GM12878 (cell line): ENCODE results near the gene SIT1. TPM values are rescaled to one million over a fixed set of nuclear protein-coding genes. Genes with fewer than 3 reads are reported as not detected.

Experiments used
- BCL11A ChIP-seq: IDR thresholded peaks from 2 replicates; pipeline ENCODE4 v1.6.1; 2011; ENCODE audit warnings: low read depth, low read length
- CBX3 ChIP-seq: fragments of 200-600 bp; sonication (generic); IDR thresholded peaks from 2 replicates; pipeline ENCODE4 v1.6.1; 2016; ENCODE audit warnings: low read depth, borderline replicate concordance
- CHD2 ChIP-seq: IDR thresholded peaks from 2 replicates; pipeline ENCODE4 v1.6.1; 2011; ENCODE audit warnings: low read depth, low read length, improper control_type of control experiment, borderline replicate concordance
- E2F8 ChIP-seq: fragments of 450-650 bp; IDR thresholded peaks from 2 replicates; pipeline ENCODE4 v1.6.1; 2018; ENCODE audit warnings: mild to moderate bottlenecking, low read depth, moderate library complexity; ENCODE audit not compliant: partially characterized antibody
- ELK1 ChIP-seq: IDR thresholded peaks from 2 replicates; pipeline ENCODE4 v1.6.1; 2012; ENCODE audit warnings: low read depth, low read length, improper control_type of control experiment
- GATAD2B ChIP-seq: fragments of 450-650 bp; conservative IDR thresholded peaks from 2 replicates; pipeline ENCODE4 v1.6.1; 2017; ENCODE audit warnings: low read depth, mild to moderate bottlenecking, moderate library complexity
- IKZF2 ChIP-seq, 2 experiments: fragments of 450-650 bp; IDR thresholded peaks; 2 replicates each; pipeline ENCODE4 v1.6.1; 2017; ENCODE audit warnings: mild to moderate bottlenecking in 2 of 2, moderate library complexity in 2 of 2
- IRF4 ChIP-seq: IDR thresholded peaks from 2 replicates; pipeline ENCODE4 v1.6.1; 2011; ENCODE audit warnings: low read depth, low read length
- KLF5 ChIP-seq: fragments of 450-650 bp; IDR thresholded peaks from 2 replicates; pipeline ENCODE4 v1.6.1; 2014; ENCODE audit warnings: mild to moderate bottlenecking; ENCODE audit not compliant: partially characterized antibody
- MEF2A ChIP-seq: IDR thresholded peaks from 2 replicates; pipeline ENCODE4 v1.6.1; 2011; ENCODE audit warnings: low read depth, mild to moderate bottlenecking, low read length, moderate library complexity; ENCODE audit not compliant: insufficient read depth
- NFXL1 ChIP-seq: fragments of 450-650 bp; IDR thresholded peaks from 2 replicates; pipeline ENCODE4 v1.6.1; 2017; ENCODE audit warnings: antibody characterized with exemption, mild to moderate bottlenecking, borderline replicate concordance
- POLR2A ChIP-seq: IDR thresholded peaks from 2 replicates; pipeline ENCODE4 v1.6.1; 2011; ENCODE audit warnings: low read depth, mild to moderate bottlenecking, low read length
- POU2F2 ChIP-seq: IDR thresholded peaks from 3 replicates; pipeline ENCODE4 v1.6.1; 2011; ENCODE audit warnings: low read depth, mild to moderate bottlenecking, low read length, borderline replicate concordance
- RUNX3 ChIP-seq: IDR thresholded peaks from 2 replicates; pipeline ENCODE4 v1.6.1; 2012; ENCODE audit warnings: low read length, inconsistent platforms
- SP1 ChIP-seq: IDR thresholded peaks from one replicate; pipeline ENCODE4 v1.6.1; 2011; ENCODE audit warnings: low read depth, low read length
- ZNF24 ChIP-seq: fragments of 450-650 bp; IDR thresholded peaks from 2 replicates; pipeline ENCODE4 v1.6.1; 2017; ENCODE audit warnings: antibody characterized with exemption, mild to moderate bottlenecking
- ZNF622 ChIP-seq: fragments of 450-650 bp; IDR thresholded peaks from 2 replicates; pipeline ENCODE4 v1.6.1; 2017; ENCODE audit warnings: mild to moderate bottlenecking, inconsistent platforms
- ZSCAN29 ChIP-seq: fragments of 450-650 bp; IDR thresholded peaks from 2 replicates; pipeline ENCODE4 v1.6.1; 2017; ENCODE audit warnings: mild to moderate bottlenecking, moderate library complexity
- ZZZ3 ChIP-seq: IDR thresholded peaks from 2 replicates; pipeline ENCODE4 v1.6.1; 2011; ENCODE audit warnings: low read depth; ENCODE audit not compliant: control insufficient read depth, insufficient read length
- polyA plus RNA-seq, 11 experiments: library from polyadenylated mRNA; depleted of rRNA in 4 of 11; unstranded in 6 of 11; stranded (reverse) in 5 of 11; fragments of >200 nt; fragmentation: Nextera tagmentation in 4 of 11; fragmentation: Illumina TruSeq in 1 of 11; extraction: Ambion mirVana in 4 of 11; extraction: Trizol in 1 of 11; gene quantifications; 1 replicate in 1 of 11; 2 replicates in 10 of 11; pipeline versions ENCODE4 v1.2.1 to v1.2.3, GENCODE V29; 2011 to 2016; ENCODE audit warnings: inconsistent platforms in 2 of 11, missing spikeins in 2 of 11, low read depth in 1 of 11
- total RNA-seq, 4 experiments: library from RNA; depleted of rRNA in 3 of 4; stranded (reverse); fragments of >200 nt in 3 of 4; fragmentation: Illumina TruSeq in 1 of 4; extraction: Trizol in 1 of 4; gene quantifications; 2 replicates each; pipeline versions ENCODE4 v1.2.1 to v1.2.3, GENCODE V29; 2013 to 2021
- TF ChIP-seq, protein P1 (sequence below): fragments of 450-650 bp; formaldehyde crosslinking; IDR thresholded peaks from 2 replicates; pipeline ENCODE4 v1.4.0; 2020; ENCODE audit warnings: mild to moderate bottlenecking, moderate library complexity
- TF ChIP-seq, protein P2 (sequence below): fragments of 150-350 bp; IDR thresholded peaks from 2 replicates; pipeline ENCODE4 v1.6.1; 2016; ENCODE audit warnings: low read depth, low read length

SIT1 gene
- total and polyA plus RNA-seq, 10 of the 15 experiments (the other 5 are each of a cell fraction or from before 2014, with no cell fraction given) = 0.97 to 137 (median 59.7) TPM

GRCh38 chr9:35657546-35658136 lies 6.9 kb upstream of the SIT1 start, which contains the start of gene RMRP (continued):
- TF ChIP-seq ELK1 (no peak), CBX3 (no peak), E2F8 (no peak), KLF5 (peak; percentile 78), POU2F2 (no peak), ZZZ3 (no peak), BCL11A (0 out of 2 replicates have a peak, but pooled peaks have one; percentile 9), ZNF622 (no peak), RUNX3 (no peak), IRF4 (peak; percentile 72), CHD2 (peak; percentile 61; the same call in 1 of the 2 replicates), IKZF2 (IDR thresholded peaks at IDR 0.05) (peak; percentile 100), MEF2A (0 out of 2 replicates have a peak, but pooled peaks have one; percentile 50), SP1 (peak; percentile 54), NFXL1 (no peak), GATAD2B (peak; percentile 95; the same call in 1 of the 2 replicates), POLR2A (no peak), ZNF24 (peak; percentile 99), ZSCAN29 (peak; percentile 97)
- TF ChIP-seq, protein P1, sequence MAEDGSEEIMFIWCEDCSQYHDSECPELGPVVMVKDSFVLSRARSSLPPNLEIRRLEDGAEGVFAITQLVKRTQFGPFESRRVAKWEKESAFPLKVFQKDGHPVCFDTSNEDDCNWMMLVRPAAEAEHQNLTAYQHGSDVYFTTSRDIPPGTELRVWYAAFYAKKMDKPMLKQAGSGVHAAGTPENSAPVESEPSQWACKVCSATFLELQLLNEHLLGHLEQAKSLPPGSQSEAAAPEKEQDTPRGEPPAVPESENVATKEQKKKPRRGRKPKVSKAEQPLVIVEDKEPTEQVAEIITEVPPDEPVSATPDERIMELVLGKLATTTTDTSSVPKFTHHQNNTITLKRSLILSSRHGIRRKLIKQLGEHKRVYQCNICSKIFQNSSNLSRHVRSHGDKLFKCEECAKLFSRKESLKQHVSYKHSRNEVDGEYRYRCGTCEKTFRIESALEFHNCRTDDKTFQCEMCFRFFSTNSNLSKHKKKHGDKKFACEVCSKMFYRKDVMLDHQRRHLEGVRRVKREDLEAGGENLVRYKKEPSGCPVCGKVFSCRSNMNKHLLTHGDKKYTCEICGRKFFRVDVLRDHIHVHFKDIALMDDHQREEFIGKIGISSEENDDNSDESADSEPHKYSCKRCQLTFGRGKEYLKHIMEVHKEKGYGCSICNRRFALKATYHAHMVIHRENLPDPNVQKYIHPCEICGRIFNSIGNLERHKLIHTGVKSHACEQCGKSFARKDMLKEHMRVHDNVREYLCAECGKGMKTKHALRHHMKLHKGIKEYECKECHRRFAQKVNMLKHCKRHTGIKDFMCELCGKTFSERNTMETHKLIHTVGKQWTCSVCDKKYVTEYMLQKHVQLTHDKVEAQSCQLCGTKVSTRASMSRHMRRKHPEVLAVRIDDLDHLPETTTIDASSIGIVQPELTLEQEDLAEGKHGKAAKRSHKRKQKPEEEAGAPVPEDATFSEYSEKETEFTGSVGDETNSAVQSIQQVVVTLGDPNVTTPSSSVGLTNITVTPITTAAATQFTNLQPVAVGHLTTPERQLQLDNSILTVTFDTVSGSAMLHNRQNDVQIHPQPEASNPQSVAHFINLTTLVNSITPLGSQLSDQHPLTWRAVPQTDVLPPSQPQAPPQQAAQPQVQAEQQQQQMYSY (CRISPR knock-in tag) = no peak
- TF ChIP-seq, protein P2, sequence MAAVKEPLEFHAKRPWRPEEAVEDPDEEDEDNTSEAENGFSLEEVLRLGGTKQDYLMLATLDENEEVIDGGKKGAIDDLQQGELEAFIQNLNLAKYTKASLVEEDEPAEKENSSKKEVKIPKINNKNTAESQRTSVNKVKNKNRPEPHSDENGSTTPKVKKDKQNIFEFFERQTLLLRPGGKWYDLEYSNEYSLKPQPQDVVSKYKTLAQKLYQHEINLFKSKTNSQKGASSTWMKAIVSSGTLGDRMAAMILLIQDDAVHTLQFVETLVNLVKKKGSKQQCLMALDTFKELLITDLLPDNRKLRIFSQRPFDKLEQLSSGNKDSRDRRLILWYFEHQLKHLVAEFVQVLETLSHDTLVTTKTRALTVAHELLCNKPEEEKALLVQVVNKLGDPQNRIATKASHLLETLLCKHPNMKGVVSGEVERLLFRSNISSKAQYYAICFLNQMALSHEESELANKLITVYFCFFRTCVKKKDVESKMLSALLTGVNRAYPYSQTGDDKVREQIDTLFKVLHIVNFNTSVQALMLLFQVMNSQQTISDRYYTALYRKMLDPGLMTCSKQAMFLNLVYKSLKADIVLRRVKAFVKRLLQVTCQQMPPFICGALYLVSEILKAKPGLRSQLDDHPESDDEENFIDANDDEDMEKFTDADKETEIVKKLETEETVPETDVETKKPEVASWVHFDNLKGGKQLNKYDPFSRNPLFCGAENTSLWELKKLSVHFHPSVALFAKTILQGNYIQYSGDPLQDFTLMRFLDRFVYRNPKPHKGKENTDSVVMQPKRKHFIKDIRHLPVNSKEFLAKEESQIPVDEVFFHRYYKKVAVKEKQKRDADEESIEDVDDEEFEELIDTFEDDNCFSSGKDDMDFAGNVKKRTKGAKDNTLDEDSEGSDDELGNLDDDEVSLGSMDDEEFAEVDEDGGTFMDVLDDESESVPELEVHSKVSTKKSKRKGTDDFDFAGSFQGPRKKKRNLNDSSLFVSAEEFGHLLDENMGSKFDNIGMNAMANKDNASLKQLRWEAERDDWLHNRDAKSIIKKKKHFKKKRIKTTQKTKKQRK = no peak
